ENCODE results near the gene AURKB. TPM values are rescaled to one million over a fixed set of nuclear protein-coding genes. Genes with fewer than 3 reads are reported as not detected.
A peak's percentile ranks its signal among the peaks of the same experiment; 100 is the strongest.

Gene AURKB
- total and polyA plus RNA-seq, 2 of the 13 experiments (the other 11 are each of a cell fraction or from before 2014, with no cell fraction given) = 29.5 to 75.3 TPM

DNA sequence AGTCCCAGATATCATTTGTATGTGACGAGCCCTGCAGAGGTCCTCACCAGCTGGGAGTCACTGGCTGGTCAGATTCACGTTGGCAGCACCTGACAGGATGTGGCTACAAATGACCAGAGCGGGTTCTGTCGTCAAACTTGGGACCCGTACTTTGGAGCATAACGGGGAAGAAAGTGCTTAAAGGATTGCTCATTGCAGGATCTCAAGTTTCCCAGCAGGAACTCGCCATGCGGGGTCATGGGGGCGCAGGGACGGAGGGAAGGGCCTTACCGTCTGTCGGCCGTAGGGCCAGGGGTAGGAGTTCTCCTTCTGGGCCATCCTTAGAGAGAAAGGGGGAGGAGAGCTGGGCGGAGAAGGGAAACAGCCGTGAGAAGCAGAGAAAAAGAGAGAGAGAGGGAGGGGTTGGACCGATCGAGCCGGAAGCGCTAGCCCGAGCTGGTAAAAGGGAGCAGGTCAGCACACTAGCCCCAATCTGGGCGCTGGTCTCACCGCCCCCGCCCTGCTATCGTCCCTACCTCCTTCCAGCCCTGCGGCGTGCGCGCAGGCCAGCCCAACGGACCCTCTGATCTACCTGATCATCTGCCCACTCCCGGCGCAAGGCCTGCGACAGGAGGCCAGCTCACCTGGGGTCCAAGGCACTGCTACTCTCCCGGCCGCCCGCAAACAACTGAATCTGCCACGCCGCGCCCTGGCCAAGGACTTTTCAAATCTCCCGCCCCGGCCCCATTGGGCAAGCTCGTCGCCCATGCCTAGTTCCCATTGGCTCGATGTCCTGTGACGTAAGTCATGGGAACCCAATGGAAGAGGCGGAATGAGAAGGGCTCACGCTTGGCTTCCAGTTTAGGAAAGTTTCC lies at the start of gene AURKB (continued):
- TF ChIP-seq ZNF20 (CRISPR knock-in tag; IDR thresholded peaks at IDR 0.05) = no peak; the same call in 1 of the 2 replicates
- no peak for TF ChIP-seq GATA4 (IDR thresholded peaks at IDR 0.05; ENCODE audit: borderline replicate concordance, low read depth)
- TF ChIP-seq SIX4 (CRISPR knock-in tag; IDR thresholded peaks at IDR 0.05) = no peak
- no peak for TF ChIP-seq ZNF660 (CRISPR knock-in tag; IDR thresholded peaks at IDR 0.05; ENCODE audit: borderline replicate concordance, low read depth)
- TF ChIP-seq, protein P1, sequence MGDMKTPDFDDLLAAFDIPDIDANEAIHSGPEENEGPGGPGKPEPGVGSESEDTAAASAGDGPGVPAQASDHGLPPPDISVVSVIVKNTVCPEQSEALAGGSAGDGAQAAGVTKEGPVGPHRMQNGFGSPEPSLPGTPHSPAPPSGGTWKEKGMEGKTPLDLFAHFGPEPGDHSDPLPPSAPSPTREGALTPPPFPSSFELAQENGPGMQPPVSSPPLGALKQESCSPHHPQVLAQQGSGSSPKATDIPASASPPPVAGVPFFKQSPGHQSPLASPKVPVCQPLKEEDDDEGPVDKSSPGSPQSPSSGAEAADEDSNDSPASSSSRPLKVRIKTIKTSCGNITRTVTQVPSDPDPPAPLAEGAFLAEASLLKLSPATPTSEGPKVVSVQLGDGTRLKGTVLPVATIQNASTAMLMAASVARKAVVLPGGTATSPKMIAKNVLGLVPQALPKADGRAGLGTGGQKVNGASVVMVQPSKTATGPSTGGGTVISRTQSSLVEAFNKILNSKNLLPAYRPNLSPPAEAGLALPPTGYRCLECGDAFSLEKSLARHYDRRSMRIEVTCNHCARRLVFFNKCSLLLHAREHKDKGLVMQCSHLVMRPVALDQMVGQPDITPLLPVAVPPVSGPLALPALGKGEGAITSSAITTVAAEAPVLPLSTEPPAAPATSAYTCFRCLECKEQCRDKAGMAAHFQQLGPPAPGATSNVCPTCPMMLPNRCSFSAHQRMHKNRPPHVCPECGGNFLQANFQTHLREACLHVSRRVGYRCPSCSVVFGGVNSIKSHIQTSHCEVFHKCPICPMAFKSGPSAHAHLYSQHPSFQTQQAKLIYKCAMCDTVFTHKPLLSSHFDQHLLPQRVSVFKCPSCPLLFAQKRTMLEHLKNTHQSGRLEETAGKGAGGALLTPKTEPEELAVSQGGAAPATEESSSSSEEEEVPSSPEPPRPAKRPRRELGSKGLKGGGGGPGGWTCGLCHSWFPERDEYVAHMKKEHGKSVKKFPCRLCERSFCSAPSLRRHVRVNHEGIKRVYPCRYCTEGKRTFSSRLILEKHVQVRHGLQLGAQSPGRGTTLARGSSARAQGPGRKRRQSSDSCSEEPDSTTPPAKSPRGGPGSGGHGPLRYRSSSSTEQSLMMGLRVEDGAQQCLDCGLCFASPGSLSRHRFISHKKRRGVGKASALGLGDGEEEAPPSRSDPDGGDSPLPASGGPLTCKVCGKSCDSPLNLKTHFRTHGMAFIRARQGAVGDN (CRISPR knock-in tag; IDR thresholded peaks at IDR 0.05) = peak; percentile 87
- TF ChIP-seq, protein P2, sequence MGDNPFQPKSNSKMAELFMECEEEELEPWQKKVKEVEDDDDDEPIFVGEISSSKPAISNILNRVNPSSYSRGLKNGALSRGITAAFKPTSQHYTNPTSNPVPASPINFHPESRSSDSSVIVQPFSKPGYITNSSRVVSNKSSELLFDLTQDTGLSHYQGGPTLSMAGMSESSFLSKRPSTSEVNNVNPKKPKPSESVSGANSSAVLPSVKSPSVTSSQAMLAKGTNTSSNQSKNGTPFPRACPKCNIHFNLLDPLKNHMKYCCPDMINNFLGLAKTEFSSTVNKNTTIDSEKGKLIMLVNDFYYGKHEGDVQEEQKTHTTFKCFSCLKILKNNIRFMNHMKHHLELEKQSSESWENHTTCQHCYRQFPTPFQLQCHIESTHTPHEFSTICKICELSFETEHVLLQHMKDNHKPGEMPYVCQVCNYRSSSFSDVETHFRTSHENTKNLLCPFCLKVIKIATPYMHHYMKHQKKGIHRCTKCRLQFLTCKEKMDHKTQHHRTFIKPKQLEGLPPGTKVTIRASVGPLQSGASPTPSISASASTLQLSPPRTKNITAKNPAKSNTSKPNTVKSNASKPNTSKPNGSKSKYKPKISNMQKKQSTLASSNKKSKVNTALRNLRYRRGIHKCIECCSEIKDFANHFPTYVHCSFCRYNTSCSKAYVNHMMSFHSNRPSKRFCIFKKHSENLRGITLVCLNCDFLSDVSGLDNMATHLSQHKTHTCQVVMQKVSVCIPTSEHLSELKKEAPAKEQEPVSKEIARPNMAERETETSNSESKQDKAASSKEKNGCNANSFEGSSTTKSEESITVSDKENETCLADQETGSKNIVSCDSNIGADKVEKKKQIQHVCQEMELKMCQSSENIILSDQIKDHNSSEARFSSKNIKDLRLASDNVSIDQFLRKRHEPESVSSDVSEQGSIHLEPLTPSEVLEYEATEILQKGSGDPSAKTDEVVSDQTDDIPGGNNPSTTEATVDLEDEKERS (CRISPR knock-in tag; IDR thresholded peaks at IDR 0.05) = no peak; the same call in 1 of the 2 replicates
- no peak for TF ChIP-seq SETDB1 (CRISPR knock-in tag; IDR thresholded peaks at IDR 0.05; ENCODE audit: borderline replicate concordance)
- TF ChIP-seq CHD4 (IDR thresholded peaks at IDR 0.05; ENCODE audit: borderline replicate concordance, low read length) = no peak
- TF ChIP-seq ZNF251 (CRISPR knock-in tag; IDR thresholded peaks at IDR 0.05) = 0 out of 2 replicates have a peak, but pooled peaks have one; percentile 52
- TF ChIP-seq NFRKB (IDR thresholded peaks at IDR 0.05) = no peak
- peak; percentile 69; the same call in 1 of the 2 replicates for TF ChIP-seq NFKB2 (CRISPR knock-in tag; IDR thresholded peaks at IDR 0.05; ENCODE audit: borderline replicate concordance)
- no peak for TF ChIP-seq ARID3A (IDR thresholded peaks at IDR 0.05; ENCODE audit: low read depth, low read length)
- peak; percentile 88 to 89 for TF ChIP-seq POLR2A (IDR thresholded peaks at IDR 0.05; ENCODE audit: insufficient read depth in 1 of 2, low read depth in 2 of 2, low read length in 2 of 2)
- TF ChIP-seq ZFP36L1 (CRISPR knock-in tag; IDR thresholded peaks at IDR 0.05) = peak; percentile 92

Measured in HepG2 (cell line).